BLaER1 (cell line): ENCODE results near the gene RAB23.

Source experiments
- H3K27ac ChIP-seq: shearing (Covaris generic); formaldehyde crosslinking; 2 replicates; pipeline ENCODE4 v1.8.1; 2022
- H3K27me3 ChIP-seq: shearing (Covaris generic); formaldehyde crosslinking; 2 replicates; pipeline ENCODE4 v1.8.1; 2022
- H3K36me3 ChIP-seq: shearing (Covaris generic); formaldehyde crosslinking; 2 replicates; pipeline ENCODE4 v1.8.1; 2022
- H3K4me1 ChIP-seq: shearing (Covaris generic); formaldehyde crosslinking; 2 replicates; pipeline ENCODE4 v1.8.1; 2022
- H3K4me2 ChIP-seq: shearing (Covaris generic); formaldehyde crosslinking; 2 replicates; pipeline ENCODE4 v1.8.1; 2022
- H3K4me3 ChIP-seq: shearing (Covaris generic); formaldehyde crosslinking; 2 replicates; pipeline ENCODE4 v1.8.1; 2022
- H3K9ac ChIP-seq: shearing (Covaris generic); formaldehyde crosslinking; 2 replicates; pipeline ENCODE4 v1.8.1; 2022
- H3K9me3 ChIP-seq: shearing (Covaris generic); formaldehyde crosslinking; 2 replicates; pipeline ENCODE4 v1.8.1; 2022
- H4K20me1 ChIP-seq: shearing (Covaris generic); formaldehyde crosslinking; 2 replicates; pipeline ENCODE4 v1.8.1; 2022
- Cebpa-rat ChIP-seq: shearing (Covaris generic); IDR thresholded peaks from 2 replicates; pipeline ENCODE4 v1.8.1; 2022

The RAB23 gene

GRCh38 chr6:57172136-57173055, 49.7 kb downstream of the RAB23 start, which contains the start of gene BAG2:
Gene BAG2 (plus strand): TSS chr6:57172326. CDS start chr6:57172698, 372 bp downstream.
- H3K36me3 ChIP-seq: peaks cover 2% of the 10 kb centered on the region; the same call in 1 of the 2 replicates
- peak within 1 kb of the TSS; percentile 90 for H3K27ac ChIP-seq
- H3K4me2 ChIP-seq: peak within 1 kb of the TSS; percentile 79
- H3K4me1 ChIP-seq: peaks cover 27% of the 10 kb centered on the region
- H3K4me3 ChIP-seq: peak within 1 kb of the TSS; percentile 85
- no peaks in the 10 kb centered on the region for H3K9me3 ChIP-seq
- peaks cover 23% of the 10 kb centered on the region; the same call in 1 of the 2 replicates for H4K20me1 ChIP-seq
- TF ChIP-seq Cebpa-rat: no peak
- H3K9ac ChIP-seq: peak within 1 kb of the TSS; percentile 92
- H3K27me3 ChIP-seq: no peaks in the 10 kb centered on the region

DNA sequence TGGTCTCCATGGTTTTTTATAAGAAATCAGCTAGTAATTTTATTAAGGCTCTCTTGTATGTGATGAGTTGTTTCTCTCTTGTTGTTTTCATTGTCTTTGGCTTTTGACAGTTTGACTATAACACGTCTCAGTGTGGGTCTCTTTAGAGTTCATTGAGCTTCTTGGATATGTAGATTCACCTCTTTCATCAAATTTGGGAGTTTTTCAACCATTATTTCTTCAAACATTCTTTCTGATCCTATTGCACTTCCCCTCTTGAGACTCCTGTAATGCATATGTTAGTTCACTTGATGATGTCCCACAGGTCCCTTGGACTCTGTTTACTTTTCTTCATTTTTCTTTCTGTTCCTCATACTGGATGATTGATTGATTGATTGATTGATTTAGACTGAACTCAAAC, 57.0 kb downstream of the RAB23 start:
- Histone ChIP-seq H3K36me3 (peaks cover 38% of the 10 kb centered on the region), H3K27me3 (no peaks in the 10 kb centered on the region), H3K27ac (no peak overlapping the region), H3K9ac (no peak overlapping the region), H3K4me1 (no peaks in the 10 kb centered on the region), H4K20me1 (no peaks in the 10 kb centered on the region), H3K9me3 (peaks cover 4% of the 10 kb centered on the region; the same call in 1 of the 2 replicates), H3K4me3 (no peak overlapping the region), H3K4me2 (no peak overlapping the region)
- TF ChIP-seq Cebpa-rat: no peak

GRCh38 chr6:57163956-57164355, 58.2 kb downstream of the RAB23 start:
- Histone ChIP-seq H4K20me1 (no peaks in the 10 kb centered on the region), H3K9ac (no peak overlapping the region), H3K4me2 (no peak overlapping the region), H3K27ac (no peak overlapping the region), H3K4me1 (no peaks in the 10 kb centered on the region), H3K9me3 (peaks cover 4% of the 10 kb centered on the region; the same call in 1 of the 2 replicates), H3K36me3 (peaks cover 38% of the 10 kb centered on the region), H3K27me3 (no peaks in the 10 kb centered on the region), H3K4me3 (no peak overlapping the region)
- no peak for TF ChIP-seq Cebpa-rat

- Histone ChIP-seq H3K9ac (no peak overlapping the region), H3K4me2 (no peak overlapping the region), H3K4me3 (no peak overlapping the region), H3K27ac (no peak overlapping the region), H3K36me3 (peaks cover 37% of the 10 kb centered on the region), H3K27me3 (no peaks in the 10 kb centered on the region), H4K20me1 (no peaks in the 10 kb centered on the region), H3K4me1 (no peaks in the 10 kb centered on the region), H3K9me3 (peaks cover 4% of the 10 kb centered on the region; the same call in 1 of the 2 replicates)
- TF ChIP-seq Cebpa-rat: no peak
Measured at GRCh38 chr6:57162516-57162915, 59.6 kb downstream of the RAB23 start.

- no peak overlapping the region for H3K9ac ChIP-seq
- H3K4me1 ChIP-seq: no peaks in the 10 kb centered on the region
- no peaks in the 10 kb centered on the region for H4K20me1 ChIP-seq
- H3K4me2 ChIP-seq: no peak overlapping the region
- H3K9me3 ChIP-seq: peaks cover 4% of the 10 kb centered on the region; the same call in 1 of the 2 replicates
- H3K27ac ChIP-seq: no peak overlapping the region
- no peak for TF ChIP-seq Cebpa-rat
- H3K27me3 ChIP-seq: no peaks in the 10 kb centered on the region
- peaks cover 33% of the 10 kb centered on the region for H3K36me3 ChIP-seq
- no peak overlapping the region for H3K4me3 ChIP-seq
Measured at GRCh38 chr6:57162028-57162427, 60.1 kb downstream of the RAB23 start.

DNA sequence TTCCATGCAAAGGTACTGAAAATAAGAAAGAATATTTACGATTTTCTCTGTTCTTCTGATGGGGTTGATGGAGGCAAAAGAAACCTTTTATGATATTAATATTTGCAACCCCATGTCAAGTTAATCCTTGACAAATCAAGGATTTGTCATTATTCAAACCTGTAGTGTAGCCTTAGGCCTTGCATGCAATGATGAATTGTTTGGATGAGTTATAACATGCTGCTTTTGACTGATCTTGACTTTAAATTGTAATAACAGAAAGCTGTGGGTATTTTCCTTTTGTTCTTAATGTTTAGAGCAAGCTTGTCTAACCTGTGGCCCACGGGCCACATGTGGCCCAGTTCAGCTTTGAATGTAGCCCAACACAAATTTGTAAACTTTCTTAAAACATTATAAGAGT, 63.0 kb downstream of the RAB23 start:
- H3K27me3 ChIP-seq: no peaks in the 10 kb centered on the region
- no peak overlapping the region for H3K9ac ChIP-seq
- no peaks in the 10 kb centered on the region for H4K20me1 ChIP-seq
- H3K9me3 ChIP-seq: no peaks in the 10 kb centered on the region
- H3K4me1 ChIP-seq: no peaks in the 10 kb centered on the region
- no peak overlapping the region for H3K4me2 ChIP-seq
- no peak for TF ChIP-seq Cebpa-rat
- peaks cover 37% of the 10 kb centered on the region for H3K36me3 ChIP-seq
- H3K27ac ChIP-seq: no peak overlapping the region
- H3K4me3 ChIP-seq: no peak overlapping the region

GRCh38 chr6:57158658-57159057, 63.4 kb downstream of the RAB23 start:
- no peaks in the 10 kb centered on the region for H3K27me3 ChIP-seq
- TF ChIP-seq Cebpa-rat: no peak
- H4K20me1 ChIP-seq: no peaks in the 10 kb centered on the region
- peaks cover 41% of the 10 kb centered on the region for H3K36me3 ChIP-seq
- H3K27ac ChIP-seq: no peak overlapping the region
- no peak overlapping the region for H3K4me3 ChIP-seq
- no peaks in the 10 kb centered on the region for H3K9me3 ChIP-seq
- no peaks in the 10 kb centered on the region for H3K4me1 ChIP-seq
- H3K4me2 ChIP-seq: no peak overlapping the region
- H3K9ac ChIP-seq: no peak overlapping the region

DNA sequence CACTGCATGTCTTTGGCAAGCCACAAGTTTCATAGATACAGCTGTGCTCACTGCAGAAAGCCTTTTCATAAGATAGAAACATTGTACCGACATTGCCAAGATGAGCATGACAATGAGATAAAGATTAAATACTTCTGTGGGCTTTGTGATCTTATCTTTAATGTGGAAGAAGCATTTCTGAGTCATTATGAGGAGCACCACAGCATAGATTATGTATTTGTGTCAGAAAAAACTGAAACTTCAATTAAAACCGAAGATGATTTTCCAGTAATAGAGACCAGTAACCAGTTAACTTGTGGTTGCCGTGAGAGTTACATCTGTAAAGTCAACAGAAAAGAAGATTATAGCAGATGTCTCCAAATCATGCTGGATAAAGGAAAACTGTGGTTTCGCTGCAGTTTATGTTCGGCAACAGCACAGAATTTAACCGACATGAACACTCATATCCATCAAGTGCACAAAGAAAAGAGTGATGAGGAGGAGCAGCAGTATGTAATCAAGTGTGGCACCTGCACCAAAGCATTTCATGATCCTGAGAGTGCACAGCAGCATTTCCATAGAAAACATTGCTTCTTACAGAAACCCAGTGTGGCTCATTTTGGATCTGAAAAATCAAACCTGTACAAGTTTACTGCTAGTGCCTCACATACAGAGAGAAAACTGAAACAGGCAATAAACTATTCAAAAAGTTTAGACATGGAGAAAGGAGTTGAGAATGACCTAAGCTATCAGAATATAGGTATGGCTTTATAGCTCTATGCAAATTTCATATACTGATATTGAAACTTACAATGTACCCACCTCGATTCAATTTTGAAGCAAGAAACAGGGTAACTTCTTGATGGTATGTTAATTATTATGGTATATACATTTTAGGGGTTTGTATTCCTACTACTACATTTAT, 73.9 kb downstream of the RAB23 start:
- no peaks in the 10 kb centered on the region for H3K9me3 ChIP-seq
- no peaks in the 10 kb centered on the region for H3K4me1 ChIP-seq
- H3K36me3 ChIP-seq: peaks cover 70% of the 10 kb centered on the region

GRCh38 chr6:57147401-57147800, 74.7 kb downstream of the RAB23 start:
- no peak overlapping the region for H3K4me3 ChIP-seq
- no peaks in the 10 kb centered on the region for H3K27me3 ChIP-seq
- H3K4me2 ChIP-seq: no peak overlapping the region
- TF ChIP-seq Cebpa-rat: no peak
- no peaks in the 10 kb centered on the region for H3K4me1 ChIP-seq
- no peak overlapping the region for H3K27ac ChIP-seq
- peaks cover 66% of the 10 kb centered on the region for H3K36me3 ChIP-seq
- no peak overlapping the region for H3K9ac ChIP-seq
- no peaks in the 10 kb centered on the region for H4K20me1 ChIP-seq
- no peaks in the 10 kb centered on the region for H3K9me3 ChIP-seq

More for the DNA sequence above, 73.9 kb downstream of the RAB23 start:
- Histone ChIP-seq H3K9ac (no peak overlapping the region), H3K4me2 (no peak overlapping the region), H3K4me3 (no peak overlapping the region), H4K20me1 (no peaks in the 10 kb centered on the region), H3K27me3 (no peaks in the 10 kb centered on the region), H3K27ac (no peak overlapping the region)
- TF ChIP-seq Cebpa-rat: no peak
